HepG2 (cell line): ENCODE data around the gene LAMB4. TPM values are rescaled to one million over a fixed set of nuclear protein-coding genes. Genes with fewer than 3 reads are reported as not detected.

Experiments used
- ATAC-seq: fragments of 200-7000 bp; cut with Tn5 transposase; 3 replicates; pipeline ENCODE4 v1.9.1; 2020; ENCODE audit warnings: mild to moderate bottlenecking, moderate library complexity
- BruUV-seq: library from RNA; stranded (reverse); fragments of 400-500 nt; replicated peaks from 2 replicates; lab custom pipeline; 2021; lab: Mats Ljungman, UMichigan
- CTCF ChIA-PET: fragments of 300-600 bp; formaldehyde crosslinking; extraction: SDS; loops from one replicate; lab custom pipeline; 2021; ENCODE audit warnings: low total read pairs, inconsistent platforms, low intra/inter-chr PET ratio; lab: Yijun Ruan, JAX
- POLR2A ChIA-PET: fragments of 350-600 bp; sonication (Branson Sonifier 250); formaldehyde crosslinking; loops from one replicate; lab custom pipeline; 2020; ENCODE audit warnings: antibody characterized with exemption, inconsistent platforms; lab: Yijun Ruan, JAX
- DNase-seq: peaks from one replicate; pipeline ENCODE4 v3.0.0-alpha.2; 2015; ENCODE audit warnings: low spot score
- FAIRE-seq: peaks from 3 replicates; lab custom pipeline; 2011; peaks lifted over from hg19 to GRCh38; lab: Jason Lieb, UNC
- H2AFZ ChIP-seq: one replicate; pipeline ENCODE4 v1.6.1; 2011; ENCODE audit warnings: low read length, inconsistent platforms
- H3K27ac ChIP-seq: fragments of 300-600 bp; 3 replicates; pipeline ENCODE4 v1.8.0; 2011; ENCODE audit warnings: mixed run types, mild to moderate bottlenecking, mixed read lengths, low read length, inconsistent platforms; ENCODE audit not compliant: insufficient read depth; ENCODE audit errors: extremely low read length
- H3K27me3 ChIP-seq, 2 experiments: fragments of 200-600 bp in 1 of 2; 2 replicates in 1 of 2; 3 replicates in 1 of 2; pipeline versions ENCODE4 v1.6.0 to v1.8.0; 2011; ENCODE audit warnings: low read length in 2 of 2, mild to moderate bottlenecking in 2 of 2, moderate library complexity in 2 of 2, inconsistent platforms in 1 of 2; ENCODE audit not compliant: insufficient read depth in 2 of 2, control insufficient read depth in 1 of 2
- H3K36me3 ChIP-seq, 2 experiments: fragments of 200-600 bp in 1 of 2; replicated peaks in 1 of 2; 2 replicates in 1 of 2; 3 replicates in 1 of 2; pipeline versions ENCODE4 v1.5.1 to v1.8.0; 2011; ENCODE audit warnings: low read length in 2 of 2, inconsistent platforms in 1 of 2; ENCODE audit not compliant: insufficient read depth in 2 of 2, control insufficient read depth in 1 of 2
- H3K4me1 ChIP-seq: 2 replicates; pipeline ENCODE4 v1.5.1; 2012; ENCODE audit warnings: low read length, inconsistent platforms; ENCODE audit not compliant: insufficient read depth
- H3K4me2 ChIP-seq: 2 replicates; pipeline ENCODE4 v1.6.0; 2011; ENCODE audit warnings: low read depth, low read length, inconsistent platforms
- H3K4me3 ChIP-seq, 3 experiments: fragments of 200-600 bp in 1 of 3; sonication (generic), shearing (Covaris generic) in 1 of 3; replicated peaks in 1 of 3; 2 replicates each; pipeline ENCODE4 v1.5.1; 2011 to 2016; ENCODE audit warnings: low read length in 3 of 3, inconsistent platforms in 2 of 3, low read depth in 2 of 3, mild to moderate bottlenecking in 2 of 3, control low read depth in 1 of 3, mixed read lengths in 1 of 3; ENCODE audit not compliant: insufficient read depth in 1 of 3
- H3K79me2 ChIP-seq: one replicate; pipeline ENCODE4 v1.6.1; 2011; ENCODE audit warnings: low read length, inconsistent platforms; ENCODE audit not compliant: insufficient read depth
- H3K9ac ChIP-seq: 2 replicates; pipeline ENCODE4 v1.6.0; 2011; ENCODE audit warnings: mild to moderate bottlenecking, low read depth, low read length, inconsistent platforms; ENCODE audit not compliant: insufficient read depth
- H3K9me3 ChIP-seq: 2 replicates; pipeline ENCODE4 v1.5.1; 2012; ENCODE audit warnings: mild to moderate bottlenecking, low read length
- H4K20me1 ChIP-seq: 2 replicates; pipeline ENCODE4 v1.6.0; 2011; ENCODE audit warnings: inconsistent platforms, mild to moderate bottlenecking, low read length, moderate library complexity; ENCODE audit not compliant: insufficient read depth
- GLI4 ChIP-seq: sonication (generic); formaldehyde crosslinking; IDR thresholded peaks from 2 replicates; pipeline ENCODE4 v1.5.1; 2020; ENCODE audit warnings: missing genetic modification reagents, mild to moderate bottlenecking, moderate library complexity, borderline replicate concordance
- HDAC6 ChIP-seq: fragments of 200-600 bp; sonication (generic); IDR thresholded peaks from 2 replicates; pipeline ENCODE4 v1.7.0; 2017; ENCODE audit warnings: mild to moderate bottlenecking, antibody characterized with exemption, low read length, low read depth
- IRF2 ChIP-seq: IDR thresholded peaks from 2 replicates; pipeline ENCODE4 v1.6.1; 2018; ENCODE audit warnings: missing genetic modification reagents, missing compliant biosample characterization
- MIER2 ChIP-seq: IDR thresholded peaks from 2 replicates; pipeline ENCODE4 v1.6.1; 2016; ENCODE audit warnings: missing biosample characterization, missing genetic modification reagents
- NFE2L2 ChIP-seq: fragments of 150-350 bp; IDR thresholded peaks from 2 replicates; pipeline ENCODE4 v1.6.1; 2014; ENCODE audit warnings: low read length
- SMARCC2 ChIP-seq: fragments of 450-650 bp; IDR thresholded peaks from 2 replicates; pipeline ENCODE4 v1.6.1; 2017; ENCODE audit warnings: antibody characterized with exemption, mild to moderate bottlenecking
- SSRP1 ChIP-seq: IDR thresholded peaks from 2 replicates; pipeline ENCODE4 v1.6.1; 2016; ENCODE audit warnings: control low read depth
- STAT5B ChIP-seq: sonication (generic); formaldehyde crosslinking; IDR thresholded peaks from 2 replicates; pipeline ENCODE4 v1.4.0; 2020; ENCODE audit warnings: missing genetic modification reagents
- U2AF1 ChIP-seq: fragments of 200-400 bp; formaldehyde crosslinking; optimal IDR thresholded peaks from 2 replicates; pipeline ENCODE3; 2017; ENCODE audit warnings: mild to moderate bottlenecking, low read depth, low read length
- ZKSCAN1 ChIP-seq: fragments of 150-350 bp; IDR thresholded peaks from 2 replicates; pipeline ENCODE4 v1.6.1; 2014; ENCODE audit warnings: low read length
- ZNF432 ChIP-seq: sonication (generic); formaldehyde crosslinking; IDR thresholded peaks from 2 replicates; pipeline ENCODE4 v1.5.0; 2020; ENCODE audit warnings: missing genetic modification reagents, mild to moderate bottlenecking, borderline replicate concordance
- ZNF660 ChIP-seq: sonication (generic); formaldehyde crosslinking; IDR thresholded peaks from 2 replicates; pipeline ENCODE4 v1.5.1; 2020; ENCODE audit warnings: mild to moderate bottlenecking, low read depth, missing genetic modification reagents, borderline replicate concordance
- ZNF672 ChIP-seq: sonication (generic); formaldehyde crosslinking; IDR thresholded peaks from 2 replicates; pipeline ENCODE4 v1.8.1; 2022; ENCODE audit warnings: missing genetic modification reagents
- ZNF790 ChIP-seq: sonication (generic); formaldehyde crosslinking; IDR thresholded peaks from 2 replicates; pipeline ENCODE4 v1.8.0; 2022; ENCODE audit warnings: missing genetic modification reagents, mild to moderate bottlenecking, borderline replicate concordance
- WGBS: methylation state at CpG from one replicate; pipeline ENCODE4 v1.1.6; 2017; ENCODE audit warnings: low lambda C conversion rate; 5-methylcytosine and 5-hydroxymethylcytosine counted together
- in situ Hi-C: cut with HindIII; loops from 2 replicates; pipeline ENCODE4 v1.10.0; 2017; ENCODE audit warnings: low pct_unique_long_range_greater_than_20kb; ENCODE audit not compliant: extremely low pct_ligation_motif_present
- intact Hi-C: fragments of 100-400 bp; cut with micrococcal nuclease; formaldehyde crosslinking; loops from one replicate; pipeline ENCODE4 v1.10.0; 2022; ENCODE audit not compliant: unreplicated experiment
- polyA plus RNA-seq, 8 experiments: library from polyadenylated mRNA; depleted of rRNA in 3 of 8; stranded (reverse) in 7 of 8; unstranded in 1 of 8; fragments of >200 nt; fragmentation: Illumina TruSeq in 4 of 8; extraction: Trizol in 4 of 8; gene quantifications; 2 replicates each; pipeline versions ENCODE4 v1.2.1 to v1.2.3, GENCODE V29; 2011 to 2016; ENCODE audit warnings: low read depth in 4 of 8, missing spikeins in 1 of 8, mixed read lengths in 1 of 8; ENCODE audit not compliant: insufficient read depth in 1 of 8
- total RNA-seq, 5 experiments: library from RNA; depleted of rRNA; stranded (reverse); fragments of >200 nt; fragmentation: Illumina TruSeq; extraction: Trizol; gene quantifications; 2 replicates each; pipeline ENCODE4 v1.2.3, GENCODE V29; 2016; ENCODE audit warnings: low read depth in 1 of 5
- TF ChIP-seq, protein P1 (sequence below): sonication (generic); formaldehyde crosslinking; IDR thresholded peaks from 2 replicates; pipeline ENCODE4 v1.5.0; 2020; ENCODE audit warnings: missing genetic modification reagents, mild to moderate bottlenecking, borderline replicate concordance
- TF ChIP-seq, protein P2 (sequence below): IDR thresholded peaks from 2 replicates; pipeline ENCODE4 v1.6.1; 2016; ENCODE audit warnings: low read depth
- TF ChIP-seq, protein P3 (sequence below): sonication (generic); formaldehyde crosslinking; IDR thresholded peaks from 2 replicates; pipeline ENCODE4 v1.8.0; 2022; ENCODE audit warnings: missing genetic modification reagents, mild to moderate bottlenecking, inconsistent platforms, borderline replicate concordance
- TF ChIP-seq, protein P4 (sequence below): IDR thresholded peaks from 2 replicates; pipeline ENCODE4 v1.6.1; 2018; ENCODE audit warnings: missing genetic modification reagents

The LAMB4 gene
- total and polyA plus RNA-seq, 2 of the 13 experiments (the other 11 are each of a cell fraction or from before 2014, with no cell fraction given), result 0.05 TPM; not detected in 1

DNA sequence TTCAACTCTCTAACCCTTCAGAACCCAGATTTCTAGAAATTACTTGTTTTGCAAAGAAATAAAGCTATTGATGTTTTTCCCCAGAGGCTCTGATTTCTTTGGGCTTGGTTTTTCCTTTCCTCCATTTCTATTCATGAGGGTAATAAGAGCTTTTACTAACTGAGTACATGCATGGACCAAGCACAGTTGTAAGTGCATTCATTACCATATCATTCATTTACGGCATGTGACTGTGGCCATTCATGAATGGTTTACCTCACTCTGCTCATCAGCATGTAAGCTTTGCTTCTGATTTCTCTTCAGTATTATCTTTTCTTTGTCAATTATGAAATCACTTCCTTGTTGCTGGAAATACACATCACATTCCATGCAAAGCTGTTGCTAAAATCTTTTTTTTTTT lies 42.4 kb downstream of the LAMB4 start:
- no peak for DNase-seq
- intact Hi-C loops (no loop called here), in situ Hi-C loops (no loop called here)
- H3K4me3 ChIP-seq, result no peak overlapping the region
- H3K9ac ChIP-seq, result no peak overlapping the region
- no peak overlapping the region for H3K27ac ChIP-seq
- TF ChIP-seq ZNF790 (CRISPR knock-in tag) (no peak), IRF2 (CRISPR knock-in tag) (no peak), U2AF1 (no peak), STAT5B (CRISPR knock-in tag) (no peak), HDAC6 (no peak), ZNF660 (CRISPR knock-in tag) (no peak), SSRP1 (no peak), ZNF432 (CRISPR knock-in tag) (no peak), ZKSCAN1 (no peak), NFE2L2 (no peak), MIER2 (CRISPR knock-in tag) (no peak), ZNF672 (CRISPR knock-in tag) (no peak), SMARCC2 (no peak), GLI4 (no peak)
- TF ChIP-seq, protein P1, sequence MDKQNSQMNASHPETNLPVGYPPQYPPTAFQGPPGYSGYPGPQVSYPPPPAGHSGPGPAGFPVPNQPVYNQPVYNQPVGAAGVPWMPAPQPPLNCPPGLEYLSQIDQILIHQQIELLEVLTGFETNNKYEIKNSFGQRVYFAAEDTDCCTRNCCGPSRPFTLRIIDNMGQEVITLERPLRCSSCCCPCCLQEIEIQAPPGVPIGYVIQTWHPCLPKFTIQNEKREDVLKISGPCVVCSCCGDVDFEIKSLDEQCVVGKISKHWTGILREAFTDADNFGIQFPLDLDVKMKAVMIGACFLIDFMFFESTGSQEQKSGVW (CRISPR knock-in tag), result no peak
- TF ChIP-seq, protein P2, sequence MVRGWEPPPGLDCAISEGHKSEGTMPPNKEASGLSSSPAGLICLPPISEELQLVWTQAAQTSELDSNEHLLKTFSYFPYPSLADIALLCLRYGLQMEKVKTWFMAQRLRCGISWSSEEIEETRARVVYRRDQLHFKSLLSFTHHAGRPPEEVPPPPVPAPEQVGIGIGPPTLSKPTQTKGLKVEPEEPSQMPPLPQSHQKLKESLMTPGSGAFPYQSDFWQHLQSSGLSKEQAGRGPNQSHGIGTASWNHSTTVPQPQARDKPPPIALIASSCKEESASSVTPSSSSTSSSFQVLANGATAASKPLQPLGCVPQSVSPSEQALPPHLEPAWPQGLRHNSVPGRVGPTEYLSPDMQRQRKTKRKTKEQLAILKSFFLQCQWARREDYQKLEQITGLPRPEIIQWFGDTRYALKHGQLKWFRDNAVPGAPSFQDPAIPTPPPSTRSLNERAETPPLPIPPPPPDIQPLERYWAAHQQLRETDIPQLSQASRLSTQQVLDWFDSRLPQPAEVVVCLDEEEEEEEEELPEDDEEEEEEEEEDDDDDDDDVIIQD (CRISPR knock-in tag), result no peak
- TF ChIP-seq, protein P3, sequence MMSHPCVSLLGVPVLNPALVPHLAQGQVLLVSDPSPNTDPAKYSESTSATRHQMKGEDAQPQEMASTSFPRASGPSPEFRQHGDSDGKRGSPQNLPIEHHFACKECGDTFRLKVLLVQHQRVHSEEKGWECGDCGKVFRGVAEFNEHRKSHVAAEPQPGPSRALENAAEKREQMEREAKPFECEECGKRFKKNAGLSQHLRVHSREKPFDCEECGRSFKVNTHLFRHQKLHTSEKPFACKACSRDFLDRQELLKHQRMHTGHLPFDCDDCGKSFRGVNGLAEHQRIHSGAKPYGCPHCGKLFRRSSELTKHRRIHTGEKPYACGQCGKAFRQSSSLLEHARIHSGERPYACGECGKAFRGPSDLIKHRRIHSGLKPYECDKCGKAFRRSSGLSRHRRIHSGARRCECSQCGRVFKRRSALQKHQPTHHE (CRISPR knock-in tag), result no peak
- TF ChIP-seq, protein P4, sequence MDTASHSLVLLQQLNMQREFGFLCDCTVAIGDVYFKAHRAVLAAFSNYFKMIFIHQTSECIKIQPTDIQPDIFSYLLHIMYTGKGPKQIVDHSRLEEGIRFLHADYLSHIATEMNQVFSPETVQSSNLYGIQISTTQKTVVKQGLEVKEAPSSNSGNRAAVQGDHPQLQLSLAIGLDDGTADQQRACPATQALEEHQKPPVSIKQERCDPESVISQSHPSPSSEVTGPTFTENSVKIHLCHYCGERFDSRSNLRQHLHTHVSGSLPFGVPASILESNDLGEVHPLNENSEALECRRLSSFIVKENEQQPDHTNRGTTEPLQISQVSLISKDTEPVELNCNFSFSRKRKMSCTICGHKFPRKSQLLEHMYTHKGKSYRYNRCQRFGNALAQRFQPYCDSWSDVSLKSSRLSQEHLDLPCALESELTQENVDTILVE (CRISPR knock-in tag), result no peak
- ATAC-seq, result no peak
- H3K4me2 ChIP-seq, result no peak overlapping the region
- ChIA-PET POLR2A (no interaction called here), CTCF (no interaction called here)
- no peak overlapping the region for H2AFZ ChIP-seq
- H4K20me1 ChIP-seq, result no peaks in the 10 kb centered on the region
- H3K9me3 ChIP-seq, result no peaks in the 10 kb centered on the region
- FAIRE-seq, result no peak
- no peaks in the 10 kb centered on the region for H3K79me2 ChIP-seq
- H3K36me3 ChIP-seq, result no peaks in the 10 kb centered on the region
- BruUV-seq, result no TSS peak
- peaks cover 26% of the 10 kb centered on the region for H3K4me1 ChIP-seq
- H3K27me3 ChIP-seq, result no peaks in the 10 kb centered on the region
- 93% methylated on average over 1 of the region's 1 CpG for WGBS
